ENCODE data around the gene ATP9B.

ATP9B gene

GRCh38 chr18:79193826-79194225 lies 124.6 kb downstream of the ATP9B start:
- DNase-seq (ENCODE audit: extremely low read depth in 1 of 2, low read depth in 1 of 2): no peak

DNA sequence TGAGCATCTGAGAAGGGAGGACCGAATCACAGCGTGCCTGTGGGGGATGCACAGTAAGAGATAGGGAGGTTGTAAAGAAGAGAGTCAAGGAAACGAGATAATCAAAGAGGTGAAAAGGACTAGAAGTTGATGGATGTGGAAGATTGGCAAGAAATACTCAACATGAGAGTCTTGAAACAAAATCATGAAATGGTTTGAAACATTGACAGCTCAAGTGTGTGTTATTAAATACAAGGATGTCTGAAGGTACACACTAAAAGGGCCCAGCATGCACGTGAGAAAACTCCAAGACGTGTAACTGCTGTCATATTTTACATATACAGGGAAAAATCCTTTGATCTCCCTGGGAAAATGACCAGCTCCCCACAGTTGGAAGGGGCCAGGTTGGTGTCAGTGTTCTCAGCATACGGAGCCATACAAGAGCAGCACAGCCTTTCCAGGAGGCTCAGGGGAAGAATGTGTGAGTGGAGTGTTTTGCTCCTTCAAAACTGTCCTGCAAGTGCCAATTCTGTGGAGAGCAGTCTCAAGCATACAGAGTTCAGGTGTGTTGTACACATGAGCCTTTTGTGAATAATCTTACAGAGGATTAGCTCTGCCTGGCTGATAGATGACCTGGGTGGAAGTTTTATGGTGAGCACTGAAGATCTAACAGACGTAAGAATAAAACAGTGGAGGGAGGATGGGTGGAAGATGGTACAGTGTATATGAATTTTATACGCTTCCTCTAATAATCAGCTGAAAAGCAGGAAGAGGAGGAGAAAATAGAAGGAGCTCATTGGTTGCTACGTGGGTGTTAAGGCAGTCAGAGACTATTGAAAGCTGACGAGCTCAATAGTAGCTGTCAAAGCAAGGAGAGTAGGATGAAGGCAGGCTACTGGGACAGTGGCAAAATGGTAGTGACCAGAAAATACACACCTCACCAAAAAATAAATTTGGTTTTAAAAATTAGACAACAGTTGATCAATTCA lies 126.8 kb downstream of the ATP9B start:
- DNase-seq (ENCODE audit: extremely low read depth in 1 of 2, low read depth in 1 of 2): no peak

DNA sequence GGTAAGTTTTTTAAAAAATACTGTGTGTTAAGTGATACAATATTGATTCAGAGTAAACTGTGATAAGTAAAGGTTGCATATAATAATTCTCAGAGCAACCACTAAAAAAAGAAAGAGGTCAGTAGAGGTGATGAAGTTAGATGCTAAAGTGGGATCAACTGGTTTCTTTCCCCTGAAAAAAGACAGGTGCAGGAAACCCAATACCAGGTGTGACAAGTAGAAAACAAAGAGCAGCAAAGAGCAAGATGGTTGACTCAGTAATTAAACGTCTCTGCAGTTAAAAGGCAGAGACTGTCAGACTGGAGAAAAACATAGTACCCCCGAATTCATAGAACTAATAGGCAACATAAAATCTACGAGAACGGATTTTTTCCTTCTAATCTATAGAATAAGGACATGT lies 128.3 kb downstream of the ATP9B start:
- no peak for DNase-seq (ENCODE audit: extremely low read depth in 1 of 2, low read depth in 1 of 2)

DNA sequence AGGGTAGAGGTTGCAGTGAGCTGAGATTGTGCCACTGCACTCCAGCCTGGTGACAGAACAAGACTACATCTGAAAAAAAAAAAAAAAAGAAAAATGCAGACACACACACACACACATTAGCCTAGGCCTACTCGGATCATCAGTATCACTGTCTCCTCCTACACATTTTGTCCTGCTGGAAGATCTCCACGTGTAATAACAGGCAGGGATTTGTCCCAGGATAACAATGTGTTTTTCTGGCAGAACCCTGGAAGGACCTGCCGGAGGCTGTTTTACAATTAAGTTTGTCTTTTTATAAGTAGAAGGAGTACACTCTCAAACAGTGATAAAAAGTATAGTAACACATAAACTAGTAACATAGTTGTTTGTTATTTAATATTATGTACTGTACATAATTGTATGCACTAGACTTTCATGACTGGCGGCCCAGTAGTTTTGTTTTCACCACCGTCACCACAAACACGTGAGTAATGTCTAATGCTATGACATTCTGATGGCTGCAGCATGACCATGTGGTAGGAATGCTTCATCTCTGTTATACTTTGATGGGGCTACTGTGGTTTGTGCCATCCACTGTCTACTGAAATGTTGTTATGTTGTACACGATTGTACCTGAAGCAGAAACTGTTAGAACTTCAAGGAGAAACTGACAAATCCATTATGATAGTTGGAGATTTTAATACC lies 130.6 kb downstream of the ATP9B start:
- no peak for DNase-seq (ENCODE audit: extremely low read depth in 1 of 2, low read depth in 1 of 2)

DNA sequence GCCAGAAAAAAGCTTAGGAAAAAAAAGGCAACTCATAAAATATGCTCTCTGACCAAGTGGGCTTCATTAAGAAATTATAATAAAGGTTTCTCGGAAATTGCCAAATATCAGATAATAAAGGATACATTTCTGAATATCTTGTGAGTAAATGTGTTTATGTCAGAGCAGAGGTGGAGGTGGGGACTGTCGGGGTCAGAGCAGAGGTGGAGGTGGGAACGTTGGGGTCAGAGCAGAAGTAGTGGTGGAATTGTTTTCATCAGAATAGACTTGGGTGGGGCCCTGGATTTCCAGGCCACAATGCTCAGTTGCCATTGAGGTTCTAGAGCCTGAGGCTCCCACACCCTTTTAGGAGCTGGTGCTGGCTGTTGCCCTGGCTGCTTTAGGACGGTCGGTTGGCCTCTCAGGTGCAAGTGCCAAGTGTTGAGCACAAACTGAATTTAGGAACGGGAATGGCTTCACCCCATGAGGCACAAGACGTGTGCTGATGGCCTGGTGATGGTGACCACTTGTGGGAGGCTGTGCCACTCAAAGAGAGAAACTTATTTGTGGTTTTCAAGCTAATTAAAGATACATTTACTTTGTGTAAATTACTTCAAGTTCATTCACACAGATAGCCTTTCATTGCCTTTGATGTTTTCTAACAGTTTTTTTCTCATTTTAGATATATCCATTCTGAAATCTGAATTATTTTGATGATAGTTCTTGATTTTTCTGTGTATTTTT lies 131.5 kb downstream of the ATP9B start:
- peak in 1 of 2 donors; percentile 9 for DNase-seq (ENCODE audit: extremely low read depth in 1 of 2, low read depth in 1 of 2)

DNA sequence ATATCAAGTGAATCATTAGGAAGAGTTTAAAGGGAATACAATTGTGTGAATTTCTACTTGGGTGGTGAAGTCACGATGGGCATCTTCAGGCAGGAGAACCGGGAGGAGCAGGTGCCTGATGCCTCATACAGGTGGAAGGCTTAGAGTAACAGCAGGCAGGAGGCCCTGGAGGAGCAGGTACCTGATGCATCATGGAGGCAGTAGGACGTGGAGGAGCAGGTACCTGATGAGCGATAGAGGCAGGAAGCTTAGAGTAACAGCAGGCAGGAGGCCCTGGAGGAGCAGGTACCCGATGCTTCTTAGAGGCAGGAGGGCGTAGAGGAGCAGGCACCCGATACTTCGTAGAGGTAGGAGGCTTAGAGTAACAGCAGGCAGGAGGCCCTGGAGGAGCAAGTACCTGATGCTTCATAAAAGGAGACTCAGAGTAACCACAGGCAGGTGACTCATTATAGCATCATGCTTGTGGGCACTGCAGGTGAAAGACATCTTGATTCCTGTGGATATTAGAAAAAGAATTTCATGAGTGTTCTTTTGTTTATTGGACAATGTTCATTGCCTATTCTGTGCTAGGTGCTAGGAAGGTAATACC lies 133.9 kb downstream of the ATP9B start:
- DNase-seq (ENCODE audit: extremely low read depth in 1 of 2, low read depth in 1 of 2): no peak

DNA sequence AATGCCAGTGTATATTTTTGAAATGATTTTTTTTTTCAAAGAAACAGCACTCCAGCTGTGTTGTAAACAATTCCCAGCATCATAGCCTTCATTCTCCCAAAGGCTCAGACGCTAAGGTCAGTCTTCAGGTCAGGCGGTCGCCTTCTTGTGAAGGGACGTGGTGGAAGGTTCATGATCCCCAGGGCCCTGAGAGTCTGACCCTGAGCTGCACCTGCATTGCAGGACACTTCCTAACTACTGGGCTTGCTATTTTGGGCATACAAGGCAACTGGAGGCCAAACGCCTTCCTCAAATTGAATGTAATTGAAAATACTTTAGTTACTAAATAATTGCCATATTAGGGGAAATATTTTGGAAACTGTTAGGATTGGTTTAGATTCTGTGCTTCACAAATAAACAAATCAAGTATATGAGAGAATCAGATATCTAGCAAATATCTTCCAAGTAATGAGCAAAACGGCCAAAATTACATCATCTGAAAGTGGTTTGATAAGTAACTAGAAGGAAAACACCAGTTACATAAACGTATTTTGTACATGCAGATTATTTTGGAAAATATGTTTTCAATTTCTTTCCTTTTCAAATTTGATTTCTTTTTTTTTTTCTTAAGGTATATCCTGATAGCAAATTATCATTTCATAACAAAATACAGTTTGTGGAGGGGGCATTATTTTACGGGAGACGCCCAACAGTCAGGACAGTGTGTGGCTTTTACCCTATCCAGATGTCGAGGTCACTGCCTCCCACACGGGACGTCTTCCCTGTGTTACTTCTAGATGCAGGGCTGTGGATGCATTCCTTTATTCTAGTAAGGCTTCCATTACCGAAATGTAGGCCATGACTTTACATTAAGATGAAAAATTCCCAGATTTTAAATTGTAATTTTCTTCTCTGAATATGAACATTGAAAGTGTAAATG lies 136.0 kb downstream of the ATP9B start:
- no peak for DNase-seq (ENCODE audit: extremely low read depth in 1 of 2, low read depth in 1 of 2)

DNA sequence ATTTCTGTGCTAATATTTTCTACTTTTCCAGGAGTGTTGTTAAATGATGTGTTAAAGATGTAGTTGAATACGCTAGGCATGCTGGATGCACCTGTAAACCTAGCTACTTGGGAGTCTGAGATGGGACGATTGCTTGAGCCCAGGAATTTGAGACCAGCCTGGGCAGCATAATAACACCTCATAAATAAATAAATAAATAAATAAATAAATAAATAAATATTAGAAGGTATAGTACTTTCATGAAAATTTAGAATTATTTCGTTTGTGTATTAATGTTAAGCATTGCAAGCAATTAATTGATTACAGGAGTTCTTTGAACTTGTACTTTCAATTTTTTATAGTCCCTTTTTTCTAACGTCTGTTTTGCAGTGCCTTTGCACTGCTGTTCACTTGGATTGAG lies 137.2 kb downstream of the ATP9B start:
- no peak for DNase-seq (ENCODE audit: extremely low read depth in 1 of 2, low read depth in 1 of 2)

DNA sequence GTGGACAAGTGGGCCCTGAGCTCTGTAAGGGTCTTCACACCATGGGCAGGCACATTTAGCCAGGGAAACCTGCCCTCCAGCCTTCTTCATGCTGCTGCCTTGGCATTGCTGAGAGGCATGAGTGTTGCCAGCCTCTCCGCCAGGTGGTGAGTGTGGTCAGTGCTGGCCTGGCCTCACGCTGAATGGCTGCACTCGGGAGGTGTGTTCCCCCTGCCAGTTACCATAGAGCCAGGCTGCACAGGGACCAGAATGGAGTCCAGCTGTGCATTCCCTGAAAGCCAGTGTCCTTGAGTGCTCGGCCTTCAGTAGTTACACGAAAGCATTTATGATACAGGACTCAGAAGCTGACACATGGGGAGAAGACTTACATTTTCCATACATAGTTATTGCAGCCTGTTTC lies 139.7 kb downstream of the ATP9B start:
- no peak for DNase-seq (ENCODE audit: extremely low read depth in 1 of 2, low read depth in 1 of 2)

DNA sequence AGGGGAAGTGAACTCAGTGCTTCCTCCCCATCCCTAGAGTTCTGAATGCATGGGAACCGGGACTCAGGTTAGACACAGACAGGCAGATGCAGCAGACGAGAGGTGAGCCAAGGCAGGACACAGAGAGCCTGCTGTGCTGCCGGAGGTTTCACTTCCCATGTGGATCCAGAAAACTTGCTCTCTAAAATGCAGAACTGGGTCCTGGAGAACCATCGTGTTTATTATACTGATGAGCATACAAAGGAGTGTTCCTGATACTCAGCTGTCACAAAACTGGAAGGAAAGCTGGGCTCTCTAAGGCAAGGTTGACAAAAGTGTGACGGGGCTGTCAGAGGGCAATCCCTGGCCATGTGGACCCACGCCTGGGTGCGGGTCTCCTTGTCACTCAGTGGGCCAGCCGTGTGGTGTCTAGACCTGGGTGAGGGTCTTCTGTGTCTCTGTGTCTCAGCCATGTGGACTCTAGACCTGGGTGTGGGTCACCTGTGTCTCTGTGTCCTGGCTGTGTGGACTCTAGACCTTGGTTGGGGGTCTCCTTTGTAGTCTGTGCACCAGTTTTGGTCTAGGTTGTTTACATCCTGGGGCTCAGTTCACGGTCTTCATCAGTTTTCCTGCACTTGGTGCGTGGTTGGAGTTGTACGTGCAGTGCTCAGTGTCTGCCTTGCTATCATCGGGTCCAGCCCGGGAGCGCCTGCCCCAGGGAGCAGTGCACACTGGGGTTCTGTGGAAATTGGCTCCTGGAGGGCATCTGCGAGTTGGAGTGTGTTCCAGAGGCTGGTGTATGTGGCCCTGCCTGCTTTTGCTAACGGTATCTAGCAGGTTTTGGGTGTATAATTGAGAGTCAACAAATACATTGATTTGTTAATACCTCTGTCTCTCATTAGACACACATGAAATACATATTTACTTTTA lies 141.1 kb downstream of the ATP9B start:
- no peak for DNase-seq (ENCODE audit: extremely low read depth in 1 of 2, low read depth in 1 of 2)

- no peak for DNase-seq (ENCODE audit: extremely low read depth in 1 of 2, low read depth in 1 of 2)
Observed at GRCh38 chr18:79211844-79212243, 142.7 kb downstream of the ATP9B start.

GRCh38 chr18:79214056-79214455 lies 144.9 kb downstream of the ATP9B start:
- no peak for DNase-seq (ENCODE audit: extremely low read depth in 1 of 2, low read depth in 1 of 2)

- no peak for DNase-seq (ENCODE audit: extremely low read depth in 1 of 2, low read depth in 1 of 2)
Observed at GRCh38 chr18:79216176-79216575, 147.0 kb downstream of the ATP9B start.

DNA sequence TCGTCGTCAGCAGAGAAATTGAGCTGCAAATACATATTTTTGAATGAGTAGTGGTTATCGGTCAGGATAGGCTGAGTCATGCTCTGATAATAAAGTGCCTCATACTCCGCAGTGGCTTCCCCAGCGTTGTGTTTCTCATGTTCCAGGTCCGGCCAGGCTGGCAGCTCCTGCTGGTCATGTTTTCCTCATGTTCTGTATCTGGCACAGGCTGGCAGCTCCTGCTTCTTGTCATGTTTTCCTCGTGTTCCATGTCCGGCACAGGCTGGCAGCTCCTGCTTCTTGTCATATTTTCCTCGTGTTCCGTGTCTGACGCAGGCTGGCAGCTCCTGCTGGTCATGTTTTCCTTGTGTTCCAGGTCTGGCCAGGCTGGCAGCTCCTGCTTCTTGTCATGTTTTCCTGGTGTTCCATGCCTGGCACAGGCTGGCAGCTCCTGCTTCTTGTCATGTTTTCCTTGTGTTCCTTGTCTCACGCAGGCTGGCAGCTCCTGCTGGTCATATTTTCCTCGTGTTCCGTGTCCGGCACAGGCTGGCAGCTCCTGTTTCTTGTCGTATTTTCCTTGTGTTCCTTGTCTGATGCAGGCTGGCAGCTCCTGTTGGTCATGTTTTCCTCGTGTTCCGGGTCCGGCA lies 148.9 kb downstream of the ATP9B start:
- no peak for DNase-seq (ENCODE audit: extremely low read depth in 1 of 2, low read depth in 1 of 2)

GRCh38 chr18:79218605-79219190 lies 149.5 kb downstream of the ATP9B start:
- DNase-seq (ENCODE audit: extremely low read depth in 1 of 2, low read depth in 1 of 2): no peak

DNA sequence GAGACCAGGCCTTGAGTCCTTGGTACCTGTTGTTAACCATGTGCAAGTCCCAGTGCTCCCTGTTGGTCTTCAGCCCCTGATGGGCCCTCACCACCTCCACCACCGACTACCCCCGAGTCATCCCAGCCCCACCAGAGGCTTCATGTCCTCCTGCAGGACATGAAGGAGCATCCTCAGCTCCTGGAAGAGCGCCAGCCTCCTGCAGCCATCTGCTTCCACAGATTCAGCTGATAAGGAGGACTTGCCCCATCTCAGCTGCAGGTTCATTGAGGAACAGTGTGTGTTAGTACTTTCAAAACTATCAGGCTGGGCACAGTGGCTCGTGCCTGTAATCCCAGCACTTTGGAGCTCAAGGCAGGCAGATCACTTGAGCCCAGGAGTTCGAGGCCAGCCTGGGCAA lies 151.9 kb downstream of the ATP9B start:
- no peak for DNase-seq (ENCODE audit: extremely low read depth in 1 of 2, low read depth in 1 of 2)

DNA sequence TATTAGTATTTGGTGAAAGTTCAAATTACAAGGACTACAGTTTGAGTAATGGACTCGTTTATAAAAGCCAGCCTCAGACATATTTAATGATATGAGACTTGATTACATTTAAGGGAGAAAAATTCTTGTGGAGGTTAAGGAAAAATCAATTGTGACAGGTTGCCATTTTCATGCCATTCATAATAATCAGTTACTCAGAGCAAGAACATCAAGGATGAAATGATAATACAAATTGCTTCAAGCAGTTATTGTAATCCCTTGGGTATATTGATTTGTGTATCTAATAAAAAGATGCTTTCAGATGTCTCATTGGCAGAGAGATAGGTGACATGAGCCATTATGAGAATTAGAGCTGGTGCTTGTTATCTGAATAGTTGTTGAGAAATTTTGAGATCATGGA lies 153.6 kb downstream of the ATP9B start:
- no peak for DNase-seq (ENCODE audit: extremely low read depth in 1 of 2, low read depth in 1 of 2)

DNA sequence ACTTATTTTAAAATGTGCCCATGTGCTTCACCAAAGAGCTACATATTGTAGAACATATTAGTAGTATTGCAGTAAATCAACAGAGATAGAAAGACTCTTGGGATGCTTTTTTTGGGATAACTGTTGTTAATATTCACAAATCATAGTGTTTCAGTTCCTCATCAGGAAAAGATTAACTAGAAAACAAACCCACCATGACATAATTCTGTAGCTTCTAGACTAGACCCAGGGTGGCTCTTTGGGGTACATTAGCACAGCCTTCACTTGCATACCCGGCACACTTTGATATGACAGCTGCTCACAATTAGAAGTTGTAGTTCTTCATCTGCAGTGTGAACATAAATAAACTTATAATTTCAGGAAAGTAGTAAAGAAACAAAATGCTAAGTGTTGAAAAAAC lies 154.2 kb downstream of the ATP9B start:
- no peak for DNase-seq (ENCODE audit: extremely low read depth in 1 of 2, low read depth in 1 of 2)
